Upper lobe of left lung (tissue), 6 donors: ENCODE results near the gene SPATA32. TPM values are rescaled to one million over a fixed set of nuclear protein-coding genes. Genes with fewer than 3 reads are reported as not detected.

Experiments used
- ATAC-seq, 2 donors: fragments of 200-7000 bp; cut with Tn5 transposase; one replicate each; pipeline ENCODE4 v1.9.1; 2022; ENCODE audit warnings: mild to moderate bottlenecking in 2 of 2, moderate library complexity in 2 of 2; ENCODE audit not compliant: low FRiP score in 2 of 2
- DNase-seq, 2 donors: peaks; one replicate each; pipeline ENCODE4 v3.0.0-alpha.2; 2019 to 2020
- H3K27ac ChIP-seq, 4 donors: fragments of 200-600 bp; sonication (generic); one replicate each; pipeline ENCODE4 v1.5.1; 2016 to 2019
- H3K27me3 ChIP-seq, 4 donors: fragments of 200-600 bp; sonication (generic); one replicate each; pipeline ENCODE4 v1.5.1; 2017 to 2019
- H3K36me3 ChIP-seq, 4 donors: fragments of 200-600 bp; sonication (generic); one replicate each; pipeline ENCODE4 v1.5.1; 2016 to 2019
- H3K4me1 ChIP-seq, 4 donors: fragments of 200-600 bp; sonication (generic); one replicate each; pipeline ENCODE4 v1.5.1; 2018 to 2019
- H3K4me3 ChIP-seq, 4 donors: fragments of 200-600 bp; sonication (generic); one replicate each; pipeline ENCODE4 v1.5.1; 2017 to 2019; ENCODE audit warnings: mild to moderate bottlenecking in 2 of 4, moderate library complexity in 1 of 4
- H3K9me3 ChIP-seq, 4 donors: fragments of 200-600 bp; sonication (generic); one replicate each; pipeline ENCODE4 v1.5.1; 2018 to 2019
- CTCF ChIP-seq, 6 experiments: fragments of 450-650 bp in 4 of 6; fragments of 200-600 bp in 2 of 6; sonication (generic) in 2 of 6; IDR thresholded peaks; one replicate each; pipeline ENCODE4 v1.5.1; 2016 to 2019; ENCODE audit warnings: antibody characterized with exemption in 6 of 6
- EP300 ChIP-seq, 4 donors: sonication (generic); formaldehyde crosslinking; IDR thresholded peaks; one replicate each; pipeline ENCODE4 v1.5.1; 2017; ENCODE audit warnings: antibody characterized with exemption in 4 of 4, control low read depth in 2 of 4
- POLR2A ChIP-seq, 4 donors: fragments of 450-650 bp; IDR thresholded peaks; one replicate each; pipeline ENCODE4 v1.5.1; 2016 to 2017; ENCODE audit warnings: antibody characterized with exemption in 4 of 4, mild to moderate bottlenecking in 2 of 4
- POLR2AphosphoS5 ChIP-seq, 2 donors: sonication (generic); formaldehyde crosslinking; IDR thresholded peaks; one replicate each; pipeline ENCODE4 v1.5.1; 2017; ENCODE audit warnings: antibody characterized with exemption in 2 of 2
- WGBS, 2 donors: methylation state at CpG; one replicate each; pipeline ENCODE4 v1.1.5; 2017 to 2018; 5-methylcytosine and 5-hydroxymethylcytosine counted together
- total RNA-seq, 6 donors: library from RNA; depleted of rRNA in 4 of 6; stranded (reverse); fragments of >200 nt in 4 of 6; gene quantifications; one replicate each; pipeline versions ENCODE4 v1.1.0 to v1.2.1, GENCODE V29; 2016 to 2021
- donor health status: DM: no; HTN: no; CAD: no; lungs with moderate emphysema.
- donor health status: DM: no; HTN: yes; CAD: no; lungs with severe emphysema.

Gene SPATA32
- total RNA-seq, 6 donors from 2014 or later, result 0.20 TPM; not detected in 5

GRCh38 chr17:45244725-45245656 lies 16.9 kb downstream of the SPATA32 start:
- Histone ChIP-seq H3K27me3 (no peaks in the 10 kb centered on the region), H3K9me3 (no peaks in the 10 kb centered on the region), H3K36me3 (peaks cover 3 to 58% (median 42%) of the 10 kb centered on the region in 4 donors), H3K27ac (no peak overlapping the region), H3K4me3 (no peak overlapping the region), H3K4me1 (peaks cover 18 to 48% (median 26%) of the 10 kb centered on the region in 4 donors)
- ATAC-seq (no peak), DNase-seq (no peak)
- WGBS, 2 donors, result 94 to 97% methylated on average over 17 to 21 of the region's 21 CpGs
- TF ChIP-seq POLR2AphosphoS5 (IDR thresholded peaks at IDR 0.05) (no peak), EP300 (IDR thresholded peaks at IDR 0.05) (no peak), POLR2A (IDR thresholded peaks at IDR 0.05) (no peak), CTCF (IDR thresholded peaks at IDR 0.05) (no peak)

GRCh38 chr17:45243750-45244149 lies 18.1 kb downstream of the SPATA32 start:
- peak in 1 of 2 donors; percentile 77 for DNase-seq
- peaks cover 3 to 68% (median 48%) of the 10 kb centered on the region in 4 donors for H3K36me3 ChIP-seq
- WGBS, 2 donors, result 85 to 94% methylated on average over 10 to 16 of the region's 18 CpGs

DNA sequence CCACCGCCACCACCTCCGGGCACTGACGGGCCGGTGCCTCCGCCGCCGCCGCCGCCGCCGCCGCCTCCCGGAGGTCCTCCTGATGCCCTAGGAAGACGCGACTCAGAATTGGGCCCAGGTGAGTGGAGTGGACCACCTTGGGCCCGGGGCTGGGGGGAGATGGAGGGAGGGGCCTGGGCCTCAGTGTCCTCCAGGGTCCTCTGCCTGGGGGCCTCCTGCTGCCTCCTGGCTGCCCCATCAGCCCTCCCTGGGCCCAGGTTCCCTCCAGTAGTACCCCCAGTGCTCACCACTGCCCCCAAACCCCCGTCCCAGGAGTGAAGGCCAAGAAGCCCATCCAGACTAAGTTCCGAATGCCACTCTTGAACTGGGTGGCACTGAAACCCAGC lies 19.9 kb downstream of the SPATA32 start:
- Histone ChIP-seq H3K27ac (no peak overlapping the region), H3K36me3 (peaks cover 3 to 84% (median 53%) of the 10 kb centered on the region in 4 donors), H3K4me3 (peak overlapping the region in 3 of 4 donors; percentile 35 to 42 (median 38)), H3K9me3 (no peaks in the 10 kb centered on the region), H3K4me1 (peaks cover 11 to 27% (median 18%) of the 10 kb centered on the region in 4 donors), H3K27me3 (no peaks in the 10 kb centered on the region)
- WGBS, 2 donors, result 66 to 72% methylated on average over 2 to 15 of the region's 18 CpGs
- DNase-seq (no peak), ATAC-seq (no peak)
- TF ChIP-seq POLR2AphosphoS5 (IDR thresholded peaks at IDR 0.05), result no peak
- TF ChIP-seq CTCF (IDR thresholded peaks at IDR 0.05), result no peak
- TF ChIP-seq POLR2A (IDR thresholded peaks at IDR 0.05), result no peak
- TF ChIP-seq EP300 (IDR thresholded peaks at IDR 0.05), result no peak

More at GRCh38 chr17:45243750-45244149, 18.1 kb downstream of the SPATA32 start:
- no peaks in the 10 kb centered on the region for H3K9me3 ChIP-seq
- no peak overlapping the region for H3K27ac ChIP-seq
- no peak for ATAC-seq
- TF ChIP-seq CTCF (IDR thresholded peaks at IDR 0.05) (no peak), POLR2A (IDR thresholded peaks at IDR 0.05) (no peak), EP300 (IDR thresholded peaks at IDR 0.05) (no peak), POLR2AphosphoS5 (IDR thresholded peaks at IDR 0.05) (no peak)
- H3K4me3 ChIP-seq, result no peak overlapping the region
- H3K4me1 ChIP-seq, result peaks cover 18 to 44% (median 24%) of the 10 kb centered on the region in 4 donors
- no peaks in the 10 kb centered on the region for H3K27me3 ChIP-seq

- peak; percentile 73 to 91 for DNase-seq
- H3K27me3 ChIP-seq, result no peaks in the 10 kb centered on the region
- H3K4me1 ChIP-seq, result peaks cover 5 to 22% (median 13%) of the 10 kb centered on the region in 4 donors
- H3K9me3 ChIP-seq, result no peaks in the 10 kb centered on the region
- no peak overlapping the region for H3K27ac ChIP-seq
- H3K36me3 ChIP-seq, result peaks cover 3 to 85% (median 52%) of the 10 kb centered on the region in 4 donors
- H3K4me3 ChIP-seq, result peak overlapping the region in 3 of 4 donors; percentile 35 to 42 (median 38)
- ATAC-seq, result no peak
- WGBS, 2 donors, result 52 to 71% methylated on average over 21 to 31 of the region's 62 CpGs
- TF ChIP-seq CTCF (IDR thresholded peaks at IDR 0.05) (no peak), EP300 (IDR thresholded peaks at IDR 0.05) (no peak)
These were observed 20.4 kb downstream of the SPATA32 start for GRCh38 chr17:45241328-45242028.
